GM12878 (cell line): ENCODE measurements around the gene MAFF. TPM values are rescaled to one million over a fixed set of nuclear protein-coding genes. Genes with fewer than 3 reads are reported as not detected.

Source experiments
- ATAC-seq: fragments of 200-7000 bp; cut with Tn5 transposase; 3 replicates; pipeline ENCODE4 v1.9.1; 2020; ENCODE audit warnings: mild to moderate bottlenecking, moderate library complexity
- BruUV-seq: library from RNA; stranded (reverse); fragments of 400-500 nt; replicated peaks from 2 replicates; lab custom pipeline; 2021; lab: Mats Ljungman, UMichigan
- CTCF ChIA-PET: fragments of 300-600 bp; sonication (Branson Sonifier 250); formaldehyde crosslinking; extraction: SDS; loops from one replicate; lab custom pipeline; 2021; ENCODE audit warnings: inconsistent platforms; lab: Yijun Ruan, JAX
- POLR2A ChIA-PET: fragments of 350-600 bp; formaldehyde crosslinking; extraction: SDS; loops from one replicate; lab custom pipeline; 2021; ENCODE audit warnings: inconsistent platforms; lab: Charles Lee
- RAD21 ChIA-PET: fragments of 300-600 bp; sonication (Branson Sonifier 250); formaldehyde crosslinking; loops from one replicate; lab custom pipeline; 2023; ENCODE audit warnings: antibody characterized with exemption; ENCODE audit not compliant: unreplicated experiment; lab: Charles Lee
- SMC1A ChIA-PET: fragments of 300-600 bp; sonication (Branson Sonifier 250); formaldehyde crosslinking; loops from one replicate; lab custom pipeline; 2023; ENCODE audit not compliant: unreplicated experiment, uncharacterized antibody; lab: Charles Lee
- DNase-seq: peaks from one replicate; pipeline ENCODE4 v3.0.0-alpha.2; 2011; ENCODE audit warnings: low read depth, low spot score
- FAIRE-seq: peaks from 3 replicates; lab custom pipeline; 2011; peaks lifted over from hg19 to GRCh38; lab: Jason Lieb, UNC
- H2AFZ ChIP-seq: 2 replicates; pipeline ENCODE4 v1.6.0; 2011; ENCODE audit warnings: low read depth, low read length, control low read depth; ENCODE audit not compliant: control insufficient read depth
- H3K27ac ChIP-seq: 2 replicates; pipeline ENCODE4 v1.5.1; 2011; ENCODE audit warnings: control low read depth; ENCODE audit not compliant: control insufficient read depth, insufficient read depth
- H3K27me3 ChIP-seq, 2 experiments: replicated peaks in 1 of 2; 2 replicates each; pipeline versions ENCODE4 v1.6.0 to v1.6.1; 2011; ENCODE audit warnings: low read length in 1 of 2; ENCODE audit not compliant: control insufficient read depth in 2 of 2, insufficient read depth in 2 of 2
- H3K36me3 ChIP-seq, 2 experiments: 2 replicates each; pipeline ENCODE4 v1.5.1; 2011; ENCODE audit warnings: low read length in 1 of 2; ENCODE audit not compliant: control insufficient read depth in 2 of 2, insufficient read depth in 2 of 2
- H3K4me1 ChIP-seq: 2 replicates; pipeline ENCODE4 v1.6.1; 2011; ENCODE audit warnings: mild to moderate bottlenecking, low read length, moderate library complexity, mixed read lengths; ENCODE audit not compliant: control insufficient read depth, insufficient read depth
- H3K4me2 ChIP-seq: 2 replicates; pipeline ENCODE4 v1.6.0; 2011; ENCODE audit warnings: control low read depth; ENCODE audit not compliant: control insufficient read depth, insufficient read depth
- H3K4me3 ChIP-seq: fragments of 200-600 bp; sonication (generic); 2 replicates; pipeline ENCODE4 v1.5.1; 2016
- H3K79me2 ChIP-seq: 2 replicates; pipeline ENCODE4 v1.6.0; 2011; ENCODE audit warnings: low read length; ENCODE audit not compliant: control insufficient read depth, insufficient read depth
- H3K9ac ChIP-seq: 2 replicates; pipeline ENCODE4 v1.8.0; 2011; ENCODE audit warnings: low read length, control low read depth, mixed read lengths; ENCODE audit not compliant: control insufficient read depth, insufficient read depth
- H3K9me3 ChIP-seq: replicated peaks from 3 replicates; pipeline ENCODE4 v1.5.1; 2011; ENCODE audit warnings: mild to moderate bottlenecking, low read length; ENCODE audit not compliant: control insufficient read depth, insufficient read depth
- H4K20me1 ChIP-seq: 2 replicates; pipeline ENCODE4 v1.6.0; 2011; ENCODE audit not compliant: control insufficient read depth, insufficient read depth
- BMI1 ChIP-seq: fragments of 450-650 bp; IDR thresholded peaks from 2 replicates; pipeline ENCODE4 v1.6.1; 2016; ENCODE audit warnings: mild to moderate bottlenecking, moderate library complexity, borderline replicate concordance
- CTCF ChIP-seq, 3 experiments: IDR thresholded peaks in 2 of 3; conservative IDR thresholded peaks in 1 of 3; 2 replicates each; pipeline ENCODE4 v1.5.1; 2011; ENCODE audit warnings: low read depth in 3 of 3, low read length in 3 of 3, mild to moderate bottlenecking in 3 of 3, control low read depth in 2 of 3, moderate library complexity in 2 of 3, inconsistent platforms in 1 of 3, mixed read lengths in 1 of 3; ENCODE audit not compliant: control insufficient read depth in 2 of 3, insufficient read depth in 1 of 3; ENCODE audit errors: extremely low read depth in 1 of 3
- DPF2 ChIP-seq: fragments of 450-650 bp; IDR thresholded peaks from 2 replicates; pipeline ENCODE4 v1.6.1; 2017; ENCODE audit warnings: mild to moderate bottlenecking
- LARP7 ChIP-seq: fragments of 450-650 bp; IDR thresholded peaks from 2 replicates; pipeline ENCODE4 v1.6.1; 2017; ENCODE audit warnings: mild to moderate bottlenecking
- PAX8 ChIP-seq: fragments of 450-650 bp; IDR thresholded peaks from 2 replicates; pipeline ENCODE4 v1.6.1; 2017; ENCODE audit warnings: mild to moderate bottlenecking, moderate library complexity
- RAD51 ChIP-seq: fragments of 450-650 bp; IDR thresholded peaks from 2 replicates; pipeline ENCODE4 v1.6.1; 2016; ENCODE audit warnings: moderate library complexity, mild to moderate bottlenecking, inconsistent platforms
- RELB ChIP-seq: fragments of 450-650 bp; IDR thresholded peaks from 2 replicates; pipeline ENCODE4 v1.6.1; 2017; ENCODE audit warnings: low read depth, mild to moderate bottlenecking, moderate library complexity
- SIN3A ChIP-seq: IDR thresholded peaks from 2 replicates; pipeline ENCODE4 v1.6.1; 2012; ENCODE audit warnings: low read depth, low read length, improper control_type of control experiment
- SMAD5 ChIP-seq: IDR thresholded peaks from 2 replicates; pipeline ENCODE4 v1.6.1; 2016; ENCODE audit warnings: antibody characterized with exemption, low read depth
- SMC3 ChIP-seq: IDR thresholded peaks from 2 replicates; pipeline ENCODE4 v1.6.1; 2011; ENCODE audit warnings: low read length, improper control_type of control experiment, borderline replicate concordance
- TAF1 ChIP-seq: IDR thresholded peaks from 2 replicates; pipeline ENCODE4 v1.6.1; 2011; ENCODE audit warnings: mild to moderate bottlenecking, low read depth, low read length, borderline replicate concordance
- TBL1XR1 ChIP-seq: IDR thresholded peaks from 2 replicates; pipeline ENCODE4 v1.6.1; 2012; ENCODE audit warnings: low read depth, low read length, improper control_type of control experiment
- TCF12 ChIP-seq: IDR thresholded peaks from 2 replicates; pipeline ENCODE4 v1.6.1; 2011; ENCODE audit warnings: low read depth, mild to moderate bottlenecking, low read length
- TCF7 ChIP-seq: IDR thresholded peaks from 2 replicates; pipeline ENCODE4 v1.6.1; 2014; ENCODE audit warnings: antibody characterized with exemption, borderline replicate concordance
- YBX1 ChIP-seq: fragments of 450-650 bp; IDR thresholded peaks from 2 replicates; pipeline ENCODE4 v1.6.1; 2016; ENCODE audit warnings: antibody characterized with exemption
- ZBTB33 ChIP-seq: fragments of 450-650 bp; IDR thresholded peaks from 2 replicates; pipeline ENCODE4 v1.6.1; 2017; ENCODE audit warnings: mild to moderate bottlenecking
- WGBS: methylation state at CpG from one replicate; pipeline ENCODE4 v1.1.6; 2016; ENCODE audit warnings: low lambda C conversion rate; ENCODE audit not compliant: insufficient replicate concordance, insufficient coverage; ENCODE audit errors: missing lambda C conversion rate; 5-methylcytosine and 5-hydroxymethylcytosine counted together
- in situ Hi-C: fragments of 300-500 bp; cut with MboI; formaldehyde crosslinking; loops from 9 replicates; pipeline ENCODE4 v1.14.3; 2018; ENCODE audit warnings: mixed read lengths
- intact Hi-C: fragments of 100-400 bp; cut with micrococcal nuclease; formaldehyde crosslinking; loops from one replicate; pipeline ENCODE4 v1.14.2; 2022; ENCODE audit not compliant: unreplicated experiment
- polyA plus RNA-seq, 11 experiments: library from polyadenylated mRNA; depleted of rRNA in 4 of 11; unstranded in 6 of 11; stranded (reverse) in 5 of 11; fragments of >200 nt; fragmentation: Nextera tagmentation in 4 of 11; fragmentation: Illumina TruSeq in 1 of 11; extraction: Ambion mirVana in 4 of 11; extraction: Trizol in 1 of 11; gene quantifications; 1 replicate in 1 of 11; 2 replicates in 10 of 11; pipeline versions ENCODE4 v1.2.1 to v1.2.3, GENCODE V29; 2011 to 2016; ENCODE audit warnings: inconsistent platforms in 2 of 11, missing spikeins in 2 of 11, low read depth in 1 of 11
- total RNA-seq, 4 experiments: library from RNA; depleted of rRNA in 3 of 4; stranded (reverse); fragments of >200 nt in 3 of 4; fragmentation: Illumina TruSeq in 1 of 4; extraction: Trizol in 1 of 4; gene quantifications; 2 replicates each; pipeline versions ENCODE4 v1.2.1 to v1.2.3, GENCODE V29; 2013 to 2021

The MAFF gene
- total and polyA plus RNA-seq, 10 of the 15 experiments (the other 5 are each of a cell fraction or from before 2014, with no cell fraction given) = 0.22 to 2.3 (median 0.81) TPM; not detected in 1

GRCh38 chr22:38202437-38203089 is 769 bp downstream of the MAFF start (continued):
- no peak for TF ChIP-seq SMC3
- TF ChIP-seq, all 136 proteins: peak for 26

GRCh38 chr22:38203090-38203810 is 1.5 kb downstream of the MAFF start:
- POLR2A ChIA-PET = interaction anchor here (0.6 to 5.4 kb wide), 7 partner anchors 9 to 492 kb away, joined by 3 to 69 read pairs (median 4); partner anchors contain the start of gene PLA2G6
- peak; percentile 63 for ATAC-seq
- H3K9me3 ChIP-seq = no peaks in the 10 kb centered on the region
- H3K79me2 ChIP-seq = peaks cover 2% of the 10 kb centered on the region
- intact Hi-C loops (loop anchor here (5.0 kb wide), 2 partner anchors 146 to 194 kb away; partner anchors contain the start of gene PICK1), in situ Hi-C loops (no loop called here)
- H4K20me1 ChIP-seq = no peaks in the 10 kb centered on the region
- SMC1A ChIA-PET = interaction anchor here (0.8 to 3.5 kb wide), 8 partner anchors 10 to 104 kb away, joined by 3 to 20 read pairs (median 6); no protein-coding TSS in a partner anchor
- DNase-seq = no peak
- CTCF ChIA-PET = interaction anchor here (1.1 to 3.9 kb wide), 6 partner anchors 17 to 102 kb away, joined by 3 to 23 read pairs (median 5); partner anchors contain the start of gene PLA2G6
- H3K36me3 ChIP-seq = no peaks in the 10 kb centered on the region
- RAD21 ChIA-PET = interaction anchor here (1.0 to 2.4 kb wide), 9 partner anchors 10 to 190 kb away, joined by 3 to 13 read pairs (median 5); partner anchors contain the start of gene PLA2G6
- WGBS = 7% methylated on average over 12 of the region's 19 CpGs
- no peak for FAIRE-seq
- H3K4me1 ChIP-seq = peaks cover 44% of the 10 kb centered on the region
- H3K27me3 ChIP-seq = no peaks in the 10 kb centered on the region
- peak overlapping the region; percentile 69 for H3K9ac ChIP-seq
- peak overlapping the region; percentile 99 for H3K4me2 ChIP-seq
- peak overlapping the region; percentile 78 for H3K4me3 ChIP-seq
- BruUV-seq = no TSS peak
- H2AFZ ChIP-seq = peak overlapping the region; percentile 22
- H3K27ac ChIP-seq = peak overlapping the region; percentile 47; the same call in 1 of the 2 replicates
- TF ChIP-seq TAF1 (no peak), BMI1 (no peak), SIN3A (no peak), RELB (0 out of 2 replicates have a peak, but pooled peaks have one; percentile 37), CTCF (IDR thresholded peaks at IDR 0.05 in 2 of 3, conservative IDR thresholded peaks at IDR 0.05 in 1 of 3; ENCODE audit: control insufficient read depth in 2 of 3, extremely low read depth in 1 of 3, insufficient read depth in 1 of 3, low read depth in 3 of 3, low read length in 3 of 3) (no peak), TBL1XR1 (no peak), YBX1 (no peak), DPF2 (0 out of 2 replicates have a peak, but pooled peaks have one; percentile 12), SMAD5 (no peak), PAX8 (no peak), RAD51 (0 out of 2 replicates have a peak, but pooled peaks have one; percentile 5), ZBTB33 (no peak), TCF7 (no peak), TCF12 (no peak), LARP7 (0 out of 2 replicates have a peak, but pooled peaks have one; percentile 31)
